RWPE2 (cell line): Measurements from ENCODE around the gene ZGLP1.

Experiments
- ATAC-seq: fragments of 200-7000 bp; cut with Tn5 transposase; 3 replicates; pipeline ENCODE4 v1.9.1; 2021; ENCODE audit warnings: low read depth
- DNase-seq: peaks from one replicate; pipeline ENCODE4 v3.0.0-alpha.2; 2020; ENCODE audit warnings: low spot score
- H3K27ac ChIP-seq: fragments of 450-650 bp; 2 replicates; pipeline ENCODE4 v1.5.1; 2017; ENCODE audit warnings: mild to moderate bottlenecking; ENCODE audit not compliant: poor library complexity, severe bottlenecking
- H3K27me3 ChIP-seq: fragments of 250-450 bp; sonication (Bioruptor Pico); 2 replicates; pipeline ENCODE4 v1.5.1; 2021; ENCODE audit warnings: mild to moderate bottlenecking, moderate library complexity; ENCODE audit not compliant: insufficient read depth, poor library complexity, severe bottlenecking
- H3K36me3 ChIP-seq: fragments of 250-450 bp; sonication (Bioruptor Pico); 2 replicates; pipeline ENCODE4 v1.5.1; 2020; ENCODE audit warnings: low read depth, mild to moderate bottlenecking, moderate library complexity
- H3K4me1 ChIP-seq: fragments of 250-450 bp; sonication (Bioruptor Pico); 2 replicates; pipeline ENCODE4 v1.5.1; 2021; ENCODE audit warnings: mild to moderate bottlenecking, moderate library complexity; ENCODE audit not compliant: insufficient read depth, poor library complexity, severe bottlenecking
- H3K4me3 ChIP-seq: fragments of 250-450 bp; sonication (Bioruptor Pico); 2 replicates; pipeline ENCODE4 v1.5.1; 2021; ENCODE audit warnings: mild to moderate bottlenecking, moderate library complexity; ENCODE audit not compliant: severe bottlenecking
- H3K9me3 ChIP-seq: fragments of 250-450 bp; sonication (Bioruptor Pico); 2 replicates; pipeline ENCODE4 v1.5.1; 2021; ENCODE audit warnings: mild to moderate bottlenecking, moderate library complexity; ENCODE audit not compliant: severe bottlenecking
- TF ChIP-seq, protein P1 (sequence below): fragments of 450-650 bp; IDR thresholded peaks from one replicate; pipeline ENCODE4 v1.5.1; 2017; ENCODE audit warnings: mild to moderate bottlenecking, moderate library complexity; ENCODE audit not compliant: poor library complexity, severe bottlenecking

The ZGLP1 gene

DNA sequence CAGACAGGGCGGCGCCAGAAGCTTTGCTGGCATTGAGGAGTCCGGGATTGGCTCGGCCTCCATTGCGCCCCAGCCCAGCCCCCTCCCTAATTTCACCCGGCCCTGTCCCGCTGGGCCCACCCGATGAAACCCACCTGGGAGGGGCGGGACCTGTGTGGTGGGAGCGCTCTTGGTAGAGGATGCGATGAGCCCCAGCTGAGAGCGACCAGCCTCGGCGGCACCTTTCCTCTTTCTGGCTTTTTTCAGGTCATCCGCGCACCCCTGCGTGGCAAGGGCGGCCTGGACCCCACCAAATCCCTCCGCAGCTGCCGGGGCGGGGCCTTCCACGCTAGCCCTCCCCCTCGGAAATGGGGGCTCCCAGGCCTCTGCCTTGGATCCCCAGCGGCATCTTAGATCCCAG, at the start of gene ZGLP1:
ZGLP1 (minus strand) TSS at position 393 of the 400 bp plus-strand sequence.
- ATAC-seq = no peak
- TF ChIP-seq, protein P1, sequence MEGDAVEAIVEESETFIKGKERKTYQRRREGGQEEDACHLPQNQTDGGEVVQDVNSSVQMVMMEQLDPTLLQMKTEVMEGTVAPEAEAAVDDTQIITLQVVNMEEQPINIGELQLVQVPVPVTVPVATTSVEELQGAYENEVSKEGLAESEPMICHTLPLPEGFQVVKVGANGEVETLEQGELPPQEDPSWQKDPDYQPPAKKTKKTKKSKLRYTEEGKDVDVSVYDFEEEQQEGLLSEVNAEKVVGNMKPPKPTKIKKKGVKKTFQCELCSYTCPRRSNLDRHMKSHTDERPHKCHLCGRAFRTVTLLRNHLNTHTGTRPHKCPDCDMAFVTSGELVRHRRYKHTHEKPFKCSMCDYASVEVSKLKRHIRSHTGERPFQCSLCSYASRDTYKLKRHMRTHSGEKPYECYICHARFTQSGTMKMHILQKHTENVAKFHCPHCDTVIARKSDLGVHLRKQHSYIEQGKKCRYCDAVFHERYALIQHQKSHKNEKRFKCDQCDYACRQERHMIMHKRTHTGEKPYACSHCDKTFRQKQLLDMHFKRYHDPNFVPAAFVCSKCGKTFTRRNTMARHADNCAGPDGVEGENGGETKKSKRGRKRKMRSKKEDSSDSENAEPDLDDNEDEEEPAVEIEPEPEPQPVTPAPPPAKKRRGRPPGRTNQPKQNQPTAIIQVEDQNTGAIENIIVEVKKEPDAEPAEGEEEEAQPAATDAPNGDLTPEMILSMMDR = no peak
- no peak within 1 kb of the TSS for H3K27ac ChIP-seq
- H3K27me3 ChIP-seq = no peaks in the 10 kb centered on the region
- H3K4me3 ChIP-seq = no peak within 1 kb of the TSS
- H3K9me3 ChIP-seq = no peaks in the 10 kb centered on the region
- no peak for DNase-seq
- H3K36me3 ChIP-seq = peaks cover 14% of the 10 kb centered on the region
- H3K4me1 ChIP-seq = peaks cover 5% of the 10 kb centered on the region

DNA sequence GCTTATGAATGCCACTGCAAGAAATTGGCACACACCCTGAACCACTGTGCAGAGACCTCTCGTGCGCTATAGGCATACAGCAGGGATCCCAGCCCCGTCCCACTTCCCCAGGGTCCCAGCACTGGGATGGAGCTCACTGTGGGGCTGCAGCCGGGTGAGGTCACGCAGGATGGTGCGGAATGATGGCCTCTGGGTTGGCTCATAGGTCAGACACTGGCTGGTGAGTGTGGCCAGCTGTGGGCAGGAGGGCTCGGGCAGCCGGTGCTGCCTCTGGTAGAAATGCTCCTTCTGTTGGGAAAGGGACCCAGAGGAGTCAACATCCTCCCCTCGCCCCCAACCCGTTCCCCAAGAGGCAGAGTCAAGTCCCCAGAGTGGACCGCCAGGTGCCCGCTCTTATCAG, 46.8 kb upstream of the ZGLP1 start:
- ATAC-seq (no peak), DNase-seq (no peak)
- Histone ChIP-seq H3K4me3 (no peak overlapping the region), H3K36me3 (peaks cover 45% of the 10 kb centered on the region), H3K27ac (no peak overlapping the region), H3K9me3 (no peaks in the 10 kb centered on the region), H3K27me3 (no peaks in the 10 kb centered on the region), H3K4me1 (no peaks in the 10 kb centered on the region)
- TF ChIP-seq, protein P1 = no peak

DNA sequence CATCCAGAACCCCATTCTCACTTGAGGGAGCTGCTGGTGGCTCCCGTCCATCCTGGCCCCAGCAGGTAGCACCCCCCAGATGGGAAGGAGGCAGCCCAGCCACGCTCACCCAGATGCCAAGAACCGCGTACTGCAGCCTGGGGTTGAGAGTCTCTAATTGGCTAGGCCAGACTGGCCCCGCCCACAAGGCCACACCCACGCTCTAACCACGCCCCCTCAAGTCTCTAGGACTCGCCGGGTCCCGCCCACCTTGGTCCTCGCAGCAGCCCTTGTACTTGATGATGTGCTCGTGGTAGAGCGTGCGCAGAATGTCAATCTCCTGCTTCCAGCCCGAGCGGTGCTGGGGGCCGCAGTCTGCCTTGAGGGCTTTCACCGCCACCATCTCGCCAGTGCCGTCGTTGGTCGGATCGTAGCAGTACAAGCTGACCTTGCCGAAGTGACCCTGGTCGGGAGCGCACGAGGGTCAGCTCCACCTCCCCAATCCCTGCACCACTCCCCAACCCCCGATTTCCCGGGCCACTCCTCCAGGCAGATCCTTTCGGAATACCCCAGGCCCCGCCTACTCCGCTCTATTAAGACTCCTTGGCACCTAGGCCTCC, 44.3 kb upstream of the ZGLP1 start:
- Histone ChIP-seq H3K36me3 (peaks cover 46% of the 10 kb centered on the region), H3K9me3 (no peaks in the 10 kb centered on the region), H3K4me3 (no peak overlapping the region), H3K27me3 (no peaks in the 10 kb centered on the region), H3K4me1 (no peaks in the 10 kb centered on the region), H3K27ac (no peak overlapping the region)
- TF ChIP-seq, protein P1 = no peak
- ATAC-seq = peak; percentile 33; the same call in 1 of the 3 replicates
- DNase-seq = peak; percentile 67

DNA sequence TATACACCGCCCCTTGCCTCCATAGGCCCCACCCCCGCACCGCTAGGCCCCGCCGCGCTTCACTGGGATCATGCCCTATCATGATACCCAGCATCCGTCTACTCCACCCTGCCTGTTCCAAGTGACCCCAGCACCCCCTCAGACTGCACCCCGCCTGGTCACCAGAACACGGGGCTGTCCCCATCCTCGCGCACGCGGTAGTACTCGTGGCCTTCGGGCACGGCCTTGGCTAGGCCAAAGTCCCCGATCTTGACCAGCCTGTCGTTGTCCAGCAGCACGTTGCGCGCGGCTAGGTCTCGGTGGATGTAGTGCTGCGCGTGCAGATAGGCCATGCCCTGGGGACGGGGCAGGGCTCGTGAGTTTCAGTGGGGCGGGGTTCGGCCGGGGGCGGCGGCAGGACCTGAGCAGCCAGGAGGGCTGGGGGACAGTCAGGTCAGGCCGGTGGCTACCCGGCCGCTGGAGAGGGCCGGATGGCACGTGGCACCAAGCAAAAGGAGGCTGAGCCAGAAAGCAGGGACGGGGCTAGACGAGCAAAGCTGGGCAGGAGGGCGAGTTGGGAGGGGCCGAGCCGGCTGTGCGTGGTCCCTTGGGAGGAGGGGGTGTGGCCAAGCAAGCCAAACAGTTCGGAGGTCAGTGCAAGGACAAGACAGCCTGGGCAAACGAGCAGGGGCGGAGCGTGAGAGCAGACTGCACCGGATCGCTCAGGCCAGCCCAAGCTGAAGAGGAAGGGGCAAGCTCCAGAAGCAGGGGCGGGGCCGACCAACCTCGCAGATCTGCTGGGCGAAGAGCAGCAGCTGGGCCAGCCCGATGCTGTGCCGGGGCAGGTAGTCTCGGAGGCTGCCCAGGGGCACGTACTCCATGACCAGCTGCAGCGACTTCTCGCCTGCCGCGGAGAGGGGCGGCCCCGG, 43.4 kb upstream of the ZGLP1 start:
- Histone ChIP-seq H3K9me3 (no peaks in the 10 kb centered on the region), H3K4me3 (no peak overlapping the region), H3K27me3 (no peaks in the 10 kb centered on the region), H3K36me3 (peaks cover 46% of the 10 kb centered on the region), H3K4me1 (no peaks in the 10 kb centered on the region), H3K27ac (no peak overlapping the region)
- ATAC-seq (no peak), DNase-seq (peak; percentile 68)
- TF ChIP-seq, protein P1 = no peak
